A549 (cell line): ENCODE results near the gene FILIP1L.

Experiments
- CTCF ChIP-seq: fragments of >200 bp; sonication (Bioruptor Twin); formaldehyde crosslinking; IDR thresholded peaks from 3 replicates; pipeline ENCODE4 v1.5.1; 2016
- ELK1 ChIP-seq: fragments of 150-350 bp; IDR thresholded peaks from 2 replicates; pipeline ENCODE4 v1.6.1; 2014; ENCODE audit warnings: low read depth, mild to moderate bottlenecking, low read length
- HEYL ChIP-seq: fragments of 250-450 bp; sonication (Bioruptor Pico); IDR thresholded peaks from 2 replicates; pipeline ENCODE4 v1.8.0; 2021; ENCODE audit warnings: mild to moderate bottlenecking, moderate library complexity
- POLR2A ChIP-seq: IDR thresholded peaks from 2 replicates; pipeline ENCODE4 v1.6.1; 2012; ENCODE audit warnings: mild to moderate bottlenecking, low read length
- REST ChIP-seq: fragments of 200-600 bp; sonication (generic); IDR thresholded peaks from 2 replicates; pipeline ENCODE4 v1.6.1; 2016; ENCODE audit warnings: antibody characterized with exemption, mild to moderate bottlenecking, moderate library complexity
- ZNF302 ChIP-seq: fragments of 250-450 bp; sonication (Bioruptor Pico); IDR thresholded peaks from 2 replicates; pipeline ENCODE4 v1.9.0; 2021; ENCODE audit warnings: inconsistent platforms, mild to moderate bottlenecking, moderate library complexity

GRCh38 chr3:100027321-100027720 lies 87.0 kb downstream of the FILIP1L start:
- TF ChIP-seq CTCF (no peak), ZNF302 (CRISPR knock-in tag) (no peak), ELK1 (no peak), HEYL (CRISPR knock-in tag) (no peak), REST (no peak), POLR2A (no peak)
